H1 (cell line): Measurements from ENCODE around the gene CDC45. TPM values are rescaled to one million over a fixed set of nuclear protein-coding genes. Genes with fewer than 3 reads are reported as not detected.

Experiments
- CTCF ChIA-PET: fragments of 300-600 bp; sonication (Branson Sonifier 250); formaldehyde crosslinking; loops from one replicate; lab custom pipeline; 2021; ENCODE audit not compliant: partially characterized antibody; lab: Charles Lee
- POLR2A ChIA-PET: fragments of 300-600 bp; sonication (Branson Sonifier 250); formaldehyde crosslinking; loops from one replicate; lab custom pipeline; 2021; ENCODE audit warnings: inconsistent platforms; ENCODE audit not compliant: partially characterized antibody; lab: Charles Lee
- DNase-seq, 2 experiments: peaks; one replicate each; pipeline versions ENCODE4 v3.0.0 to v3.0.0-alpha.2; 2010 to 2022; ENCODE audit warnings: low spot score in 2 of 2, low read depth in 1 of 2, mixed read lengths in 1 of 2
- FAIRE-seq: peaks from 2 replicates; lab custom pipeline; 2011; peaks lifted over from hg19 to GRCh38; lab: Jason Lieb, UNC
- H2AFZ ChIP-seq: 2 replicates; pipeline ENCODE4 v1.8.1; 2012; ENCODE audit warnings: low read length, inconsistent platforms
- H2AK5ac ChIP-seq: 2 replicates; pipeline ENCODE4 v1.6.1; 2013; ENCODE audit warnings: low read depth, low read length
- H2BK120ac ChIP-seq: replicated peaks from 2 replicates; pipeline ENCODE3; 2013; ENCODE audit warnings: low read depth, low read length, inconsistent platforms
- H2BK12ac ChIP-seq: 2 replicates; pipeline ENCODE4 v1.6.1; 2013; ENCODE audit warnings: low read depth, low read length
- H2BK15ac ChIP-seq: 2 replicates; pipeline ENCODE4 v1.6.1; 2013; ENCODE audit warnings: low read length
- H2BK20ac ChIP-seq: 2 replicates; pipeline ENCODE4 v1.6.1; 2013; ENCODE audit warnings: low read length
- H2BK5ac ChIP-seq: 2 replicates; pipeline ENCODE4 v1.6.1; 2013; ENCODE audit warnings: low read depth, low read length
- H3K14ac ChIP-seq: 2 replicates; pipeline ENCODE4 v1.6.1; 2013; ENCODE audit warnings: inconsistent platforms; ENCODE audit not compliant: insufficient read length
- H3K18ac ChIP-seq: 2 replicates; pipeline ENCODE4 v1.6.1; 2013; ENCODE audit warnings: low read length; ENCODE audit errors: extremely low read depth
- H3K23ac ChIP-seq: 2 replicates; pipeline ENCODE4 v1.6.1; 2013; ENCODE audit warnings: inconsistent platforms; ENCODE audit not compliant: insufficient read length
- H3K23me2 ChIP-seq: 2 replicates; pipeline ENCODE4 v1.6.1; 2013; ENCODE audit warnings: low read depth, low read length
- H3K27ac ChIP-seq: 2 replicates; pipeline ENCODE4 v1.6.1; 2011; ENCODE audit warnings: low read depth, low read length, inconsistent platforms
- H3K27me3 ChIP-seq, 4 experiments: replicated peaks in 1 of 4; 1 replicate in 1 of 4; 2 replicates in 3 of 4; pipeline versions ENCODE4 v1.6.1 to v1.8.1; 2011 to 2013; ENCODE audit warnings: low read length in 3 of 4, mild to moderate bottlenecking in 3 of 4, inconsistent platforms in 2 of 4, mixed read lengths in 2 of 4, moderate library complexity in 1 of 4; ENCODE audit not compliant: control insufficient read depth in 3 of 4, insufficient read depth in 3 of 4; ENCODE audit errors: extremely low read depth in 1 of 4
- H3K36me3 ChIP-seq, 4 experiments: 2 replicates each; pipeline versions ENCODE4 v1.6.1 to v1.8.1; 2011 to 2013; ENCODE audit warnings: mild to moderate bottlenecking in 4 of 4, low read length in 3 of 4, moderate library complexity in 2 of 4, control low read depth in 1 of 4, inconsistent platforms in 1 of 4; ENCODE audit not compliant: insufficient read depth in 4 of 4, control insufficient read depth in 2 of 4
- H3K4ac ChIP-seq: replicated peaks from 2 replicates; pipeline ENCODE3; 2013; ENCODE audit warnings: low read length, low read depth, mixed read lengths, inconsistent platforms; ENCODE audit not compliant: insufficient read length
- H3K4me1 ChIP-seq, 4 experiments: replicated peaks in 1 of 4; 1 replicate in 1 of 4; 2 replicates in 3 of 4; pipeline versions ENCODE4 v1.6.1 to v1.8.1; 2011 to 2013; ENCODE audit warnings: low read length in 3 of 4, inconsistent platforms in 2 of 4, mixed read lengths in 1 of 4; ENCODE audit not compliant: insufficient read depth in 4 of 4, control insufficient read depth in 3 of 4
- H3K4me2 ChIP-seq, 2 experiments: 2 replicates each; pipeline versions ENCODE4 v1.6.1 to v1.8.1; 2011 to 2013; ENCODE audit warnings: low read depth in 2 of 2, low read length in 2 of 2, control low read depth in 1 of 2, inconsistent platforms in 1 of 2, mild to moderate bottlenecking in 1 of 2; ENCODE audit not compliant: insufficient read depth in 1 of 2
- H3K4me3 ChIP-seq, 4 experiments: fragments of 200-600, 300-600 bp in 1 of 4; sonication (generic), shearing (Covaris generic), sonication (Bioruptor Twin) in 1 of 4; 2 replicates each; pipeline versions ENCODE4 v1.5.1 to v1.8.1; 2011 to 2016; ENCODE audit warnings: low read length in 4 of 4, low read depth in 3 of 4, control low read depth in 2 of 4, inconsistent platforms in 2 of 4, mild to moderate bottlenecking in 2 of 4, mixed read lengths in 1 of 4, moderate library complexity in 1 of 4; ENCODE audit not compliant: insufficient read depth in 2 of 4; ENCODE audit errors: extremely low read depth in 1 of 4
- H3K56ac ChIP-seq: replicated peaks from 2 replicates; pipeline ENCODE3; 2013; ENCODE audit warnings: low read depth, mild to moderate bottlenecking, mixed read lengths, low read length, inconsistent platforms; ENCODE audit not compliant: insufficient read length
- H3K79me1 ChIP-seq: 2 replicates; pipeline ENCODE4 v1.6.1; 2013; ENCODE audit warnings: low read depth, low read length, control low read depth
- H3K79me2 ChIP-seq, 2 experiments: 2 replicates each; pipeline versions ENCODE4 v1.6.1 to v1.8.1; 2012 to 2013; ENCODE audit warnings: low read length in 2 of 2, mild to moderate bottlenecking in 2 of 2, inconsistent platforms in 1 of 2; ENCODE audit not compliant: insufficient read depth in 2 of 2, control insufficient read depth in 1 of 2
- H3K9ac ChIP-seq, 4 experiments: replicated peaks in 1 of 4; 1 replicate in 1 of 4; 2 replicates in 3 of 4; pipeline versions ENCODE4 v1.6.1 to v1.8.1; 2011 to 2013; ENCODE audit warnings: low read depth in 3 of 4, low read length in 3 of 4, control low read depth in 2 of 4, mild to moderate bottlenecking in 2 of 4, moderate library complexity in 2 of 4, inconsistent platforms in 1 of 4; ENCODE audit errors: extremely low read depth in 1 of 4
- H3K9me3 ChIP-seq, 2 experiments: 2 replicates each; pipeline versions ENCODE4 v1.6.1 to v1.8.1; 2012 to 2013; ENCODE audit warnings: mild to moderate bottlenecking in 2 of 2, moderate library complexity in 2 of 2, control low read depth in 1 of 2, inconsistent platforms in 1 of 2, low read depth in 1 of 2, low read length in 1 of 2, mixed read lengths in 1 of 2; ENCODE audit not compliant: insufficient read depth in 2 of 2
- H4K20me1 ChIP-seq, 2 experiments: replicated peaks in 1 of 2; 2 replicates each; pipeline versions ENCODE3 to v1.8.1; 2011 to 2013; ENCODE audit warnings: inconsistent platforms in 2 of 2, low read length in 2 of 2, mild to moderate bottlenecking in 1 of 2; ENCODE audit not compliant: insufficient read depth in 2 of 2, control insufficient read depth in 1 of 2
- H4K5ac ChIP-seq: 2 replicates; pipeline ENCODE4 v1.6.1; 2013; ENCODE audit warnings: low read length, low read depth, mixed read lengths, inconsistent platforms; ENCODE audit not compliant: insufficient read length
- H4K8ac ChIP-seq: 2 replicates; pipeline ENCODE4 v1.8.0; 2013; ENCODE audit warnings: mild to moderate bottlenecking, moderate library complexity, low read length, inconsistent platforms; ENCODE audit not compliant: insufficient read depth; ENCODE audit errors: extremely low read depth
- H4K91ac ChIP-seq: replicated peaks from 2 replicates; pipeline ENCODE3; 2013; ENCODE audit warnings: low read length, mixed read lengths, inconsistent platforms; ENCODE audit not compliant: insufficient read length
- BCL11A ChIP-seq, 2 experiments: IDR thresholded peaks; one replicate each; pipeline ENCODE4 v1.6.1; 2011; ENCODE audit warnings: low read depth in 2 of 2, low read length in 2 of 2, mild to moderate bottlenecking in 2 of 2
- CREB1 ChIP-seq: IDR thresholded peaks from 2 replicates; pipeline ENCODE4 v1.6.1; 2012; ENCODE audit warnings: inconsistent platforms
- POLR2AphosphoS5 ChIP-seq: IDR thresholded peaks from 2 replicates; pipeline ENCODE4 v1.6.1; 2011; ENCODE audit warnings: low read depth, low read length
- SRF ChIP-seq: IDR thresholded peaks from 2 replicates; pipeline ENCODE4 v1.6.1; 2011; ENCODE audit warnings: mild to moderate bottlenecking, low read depth, low read length, moderate library complexity
- WGBS, 2 experiments: shearing (Covaris generic) in 1 of 2; methylation state at CpG; one replicate each; pipeline versions ENCODE4 v1.1.6 to v1.1.7; 2013 to 2015; ENCODE audit warnings: low lambda C conversion rate in 2 of 2, mixed read lengths in 2 of 2, inconsistent platforms in 1 of 2, low coverage in 1 of 2, missing lambda C conversion rate in 1 of 2; ENCODE audit not compliant: insufficient replicate concordance in 2 of 2, insufficient coverage in 1 of 2, insufficient read length in 1 of 2; ENCODE audit errors: extremely low coverage in 1 of 2, missing lambda C conversion rate in 1 of 2; 5-methylcytosine and 5-hydroxymethylcytosine counted together
- polyA plus RNA-seq, 7 experiments: library from polyadenylated mRNA; depleted of rRNA in 3 of 7; stranded (reverse) in 5 of 7; unstranded in 2 of 7; fragments of >200 nt in 5 of 7; fragments of 200-250 nt in 2 of 7; gene quantifications; 1 replicate in 5 of 7; 2 replicates in 1 of 7; 4 replicates in 1 of 7; pipeline versions ENCODE4 v1.2.1 to v1.2.3, GENCODE V29; 2011 to 2013; ENCODE audit warnings: missing spikeins in 2 of 7, mixed read lengths in 2 of 7
- total RNA-seq: library from RNA; stranded (reverse); fragmentation: NEBNext Ultra II Directional; extraction: Animal tissue kit (Norgen Biotek cat#: 25700); gene quantifications from 2 replicates; pipeline ENCODE4 v1.2.1, GENCODE V29; 2021
- TF ChIP-seq, protein P1 (sequence below): IDR thresholded peaks from 2 replicates; pipeline ENCODE4 v1.6.1; 2012; ENCODE audit warnings: low read length, inconsistent platforms

CDC45 gene
- total and polyA plus RNA-seq, 2 of the 8 experiments (the other 6 are each of a cell fraction or from before 2014, with no cell fraction given), result 31.9 to 37.7 TPM

DNA sequence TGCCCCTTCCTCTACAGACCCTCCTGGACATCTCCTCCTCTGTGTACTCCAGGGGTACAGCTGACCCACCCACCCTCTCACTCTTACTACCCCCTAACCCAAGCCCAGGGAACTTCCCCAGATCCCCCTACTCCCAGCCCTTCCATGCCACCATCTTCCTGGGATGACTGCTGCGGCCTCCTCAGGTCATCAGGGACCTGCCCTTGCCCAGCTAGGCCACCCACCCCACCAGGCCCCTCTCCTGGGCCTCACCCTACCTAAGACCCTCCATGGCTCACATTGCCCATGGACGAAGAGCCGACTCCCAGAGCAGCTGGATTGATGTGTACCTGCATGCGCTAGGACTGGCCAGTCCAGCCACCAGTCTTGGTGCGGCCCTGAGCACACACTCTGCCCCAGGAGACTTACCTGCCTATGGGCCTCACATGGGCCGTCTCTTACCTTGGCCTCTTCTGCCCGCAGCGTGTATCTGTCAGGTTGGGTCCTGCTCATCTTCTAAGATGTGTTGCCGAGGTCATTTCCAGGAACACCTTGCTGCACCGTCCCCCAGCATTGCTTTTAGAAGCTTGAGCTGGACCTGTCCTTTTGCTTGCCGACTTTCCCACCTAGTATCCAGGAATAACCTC, 46.5 kb downstream of the CDC45 start:
- ChIA-PET CTCF (interaction anchor here (0.7 to 1.3 kb wide), 4 partner anchors 24 to 106 kb away, joined by 3 to 4 read pairs (median 3); no protein-coding TSS in a partner anchor), POLR2A (interaction anchor here (1.5 kb wide), 1 partner anchor 12 kb away, joined by 3 read pairs; no protein-coding TSS in a partner anchor)
- no peak overlapping the region for H2BK12ac ChIP-seq
- no peak overlapping the region for H3K14ac ChIP-seq
- no peak overlapping the region for H3K4me3 ChIP-seq
- no peaks in the 10 kb centered on the region for H3K36me3 ChIP-seq
- no peaks in the 10 kb centered on the region for H3K9me3 ChIP-seq
- peaks cover 16% of the 10 kb centered on the region; the same call in 1 of the 2 replicates for H3K23me2 ChIP-seq
- H2BK15ac ChIP-seq, result no peak overlapping the region
- no peak overlapping the region for H4K5ac ChIP-seq
- H3K79me1 ChIP-seq, result no peaks in the 10 kb centered on the region
- H3K4me2 ChIP-seq, result no peak overlapping the region
- H3K4me1 ChIP-seq, result peaks cover 0 to 15% (median 13%) of the 10 kb centered on the region in 4 experiments; a peak in 6 of 7 replicates
- WGBS, 2 experiments, result 94% methylated on average over 11 of the region's 11 CpGs; no CpG with 5 or more reads in 1 of the 2 experiments
- DNase-seq (no peak), FAIRE-seq (no peak)
- TF ChIP-seq BCL11A (IDR thresholded peaks at IDR 0.05; ENCODE audit: low read depth in 2 of 2, low read length in 2 of 2) (no peak), CREB1 (no peak), POLR2AphosphoS5 (no peak), SRF (no peak)
- TF ChIP-seq, protein P1, sequence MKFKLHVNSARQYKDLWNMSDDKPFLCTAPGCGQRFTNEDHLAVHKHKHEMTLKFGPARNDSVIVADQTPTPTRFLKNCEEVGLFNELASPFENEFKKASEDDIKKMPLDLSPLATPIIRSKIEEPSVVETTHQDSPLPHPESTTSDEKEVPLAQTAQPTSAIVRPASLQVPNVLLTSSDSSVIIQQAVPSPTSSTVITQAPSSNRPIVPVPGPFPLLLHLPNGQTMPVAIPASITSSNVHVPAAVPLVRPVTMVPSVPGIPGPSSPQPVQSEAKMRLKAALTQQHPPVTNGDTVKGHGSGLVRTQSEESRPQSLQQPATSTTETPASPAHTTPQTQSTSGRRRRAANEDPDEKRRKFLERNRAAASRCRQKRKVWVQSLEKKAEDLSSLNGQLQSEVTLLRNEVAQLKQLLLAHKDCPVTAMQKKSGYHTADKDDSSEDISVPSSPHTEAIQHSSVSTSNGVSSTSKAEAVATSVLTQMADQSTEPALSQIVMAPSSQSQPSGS, result no peak
- TF ChIP-seq, all 59 proteins: peak for 0
- no peak overlapping the region for H2BK120ac ChIP-seq
- no peak overlapping the region for H3K18ac ChIP-seq
- H4K20me1 ChIP-seq, result peaks cover 0 to 14% of the 10 kb centered on the region in 2 experiments
- no peak overlapping the region for H3K4ac ChIP-seq
- no peaks in the 10 kb centered on the region for H3K79me2 ChIP-seq
- H2BK20ac ChIP-seq, result no peak overlapping the region
- H2AK5ac ChIP-seq, result no peak overlapping the region
- no peak overlapping the region for H3K56ac ChIP-seq
- no peak overlapping the region for H3K9ac ChIP-seq
- H2AFZ ChIP-seq, result no peak overlapping the region
- H3K27me3 ChIP-seq, result peaks cover 0 to 45% (median 35%) of the 10 kb centered on the region in 4 experiments; a peak in 6 of 7 replicates
- H2BK5ac ChIP-seq, result no peak overlapping the region; the same call in 1 of the 2 replicates
- H3K27ac ChIP-seq, result no peak overlapping the region
- no peak overlapping the region for H4K91ac ChIP-seq
- no peak overlapping the region for H3K23ac ChIP-seq
- H4K8ac ChIP-seq, result no peak overlapping the region
